Mucosa of rectum (tissue), 2 donors: Measurements from ENCODE around the gene UMOD.

ENCODE experiments used
- H3K27ac ChIP-seq, 2 donors: one replicate each; pipeline ENCODE4 v1.7.0; 2013; ENCODE audit warnings: inconsistent platforms in 2 of 2, low read depth in 2 of 2, low read length in 2 of 2
- H3K27me3 ChIP-seq, 2 donors: one replicate each; pipeline ENCODE4 v1.7.0; 2013; ENCODE audit warnings: low read length in 2 of 2; ENCODE audit not compliant: control insufficient read depth in 2 of 2, insufficient read depth in 2 of 2
- H3K36me3 ChIP-seq, 2 donors: one replicate each; pipeline ENCODE4 v1.7.0; 2013; ENCODE audit warnings: low read length in 2 of 2; ENCODE audit not compliant: control insufficient read depth in 2 of 2, insufficient read depth in 2 of 2
- H3K4me1 ChIP-seq, 2 donors: one replicate each; pipeline ENCODE4 v1.7.0; 2013; ENCODE audit warnings: low read length in 2 of 2, mild to moderate bottlenecking in 1 of 2; ENCODE audit not compliant: control insufficient read depth in 2 of 2, insufficient read depth in 2 of 2
- H3K4me3 ChIP-seq, 2 donors: one replicate each; pipeline ENCODE4 v1.7.0; 2013; ENCODE audit warnings: low read length in 2 of 2
- H3K9ac ChIP-seq, 2 donors: one replicate each; pipeline ENCODE4 v1.7.0; 2013; ENCODE audit warnings: low read length in 2 of 2, low read depth in 1 of 2, mild to moderate bottlenecking in 1 of 2
- H3K9me3 ChIP-seq, 2 donors: one replicate each; pipeline ENCODE4 v1.7.0; 2013; ENCODE audit warnings: low read length in 2 of 2; ENCODE audit not compliant: control insufficient read depth in 2 of 2
- donor health status: healthy.
- donor health status: Normal muscosa, but diverticular disease.

Gene UMOD

DNA sequence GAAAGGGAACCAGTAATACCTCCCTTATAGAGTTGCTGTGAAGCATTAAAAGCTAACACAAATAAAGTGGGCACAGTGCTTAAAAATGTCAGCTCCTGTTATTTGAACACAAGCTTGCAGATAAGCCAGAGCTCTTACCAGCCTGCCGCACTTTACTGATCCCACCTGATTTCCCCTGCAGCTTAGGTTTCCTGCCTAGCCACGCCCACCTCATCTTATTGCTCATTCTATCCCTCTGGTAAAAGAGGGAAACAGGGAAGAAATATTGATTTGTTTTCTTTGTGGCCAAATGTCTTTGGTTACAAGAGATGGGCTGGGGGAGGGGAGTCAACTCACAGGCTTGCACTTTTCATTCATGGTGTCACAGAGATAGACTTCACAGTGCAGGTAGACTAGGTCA, 15.6 kb downstream of the UMOD start:
- Histone ChIP-seq H3K36me3 (no peaks in the 10 kb centered on the region), H3K4me3 (no peak overlapping the region), H3K9me3 (no peaks in the 10 kb centered on the region), H3K27ac (no peak overlapping the region), H3K27me3 (no peaks in the 10 kb centered on the region), H3K9ac (no peak overlapping the region), H3K4me1 (no peaks in the 10 kb centered on the region)

GRCh38 chr16:20334396-20334795, 18.1 kb downstream of the UMOD start:
- Histone ChIP-seq H3K9ac (no peak overlapping the region), H3K27ac (no peak overlapping the region), H3K4me3 (no peak overlapping the region), H3K4me1 (no peaks in the 10 kb centered on the region), H3K9me3 (no peaks in the 10 kb centered on the region), H3K36me3 (no peaks in the 10 kb centered on the region), H3K27me3 (no peaks in the 10 kb centered on the region)

DNA sequence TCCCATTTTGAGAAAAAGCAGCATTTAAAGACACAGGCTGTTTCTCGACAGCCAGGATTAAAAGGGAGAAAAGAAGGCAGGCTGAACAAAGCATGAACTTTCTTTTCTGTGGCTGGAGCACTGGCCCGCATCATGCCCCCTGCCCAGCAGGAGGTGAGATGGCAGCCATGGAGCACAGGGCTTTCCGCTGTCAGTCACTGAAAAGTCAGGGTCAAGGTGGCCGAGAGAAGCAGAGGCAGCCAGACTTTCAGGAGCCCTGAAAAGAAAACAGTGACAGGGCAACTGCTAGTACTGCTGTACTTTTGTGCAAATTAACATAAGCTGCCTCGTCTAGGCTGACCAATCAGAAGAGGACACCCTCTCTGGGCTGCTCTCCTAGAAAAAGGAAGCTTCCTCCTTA, 19.4 kb downstream of the UMOD start:
- Histone ChIP-seq H3K27me3 (no peaks in the 10 kb centered on the region), H3K36me3 (no peaks in the 10 kb centered on the region), H3K9me3 (no peaks in the 10 kb centered on the region), H3K27ac (no peak overlapping the region), H3K4me3 (no peak overlapping the region), H3K9ac (no peak overlapping the region), H3K4me1 (no peaks in the 10 kb centered on the region)

- Histone ChIP-seq H3K9me3 (no peaks in the 10 kb centered on the region), H3K4me1 (no peaks in the 10 kb centered on the region), H3K27ac (no peak overlapping the region), H3K36me3 (no peaks in the 10 kb centered on the region), H3K27me3 (no peaks in the 10 kb centered on the region), H3K4me3 (no peak overlapping the region), H3K9ac (no peak overlapping the region)
Measured at GRCh38 chr16:20332411-20332810, 20.1 kb downstream of the UMOD start.

DNA sequence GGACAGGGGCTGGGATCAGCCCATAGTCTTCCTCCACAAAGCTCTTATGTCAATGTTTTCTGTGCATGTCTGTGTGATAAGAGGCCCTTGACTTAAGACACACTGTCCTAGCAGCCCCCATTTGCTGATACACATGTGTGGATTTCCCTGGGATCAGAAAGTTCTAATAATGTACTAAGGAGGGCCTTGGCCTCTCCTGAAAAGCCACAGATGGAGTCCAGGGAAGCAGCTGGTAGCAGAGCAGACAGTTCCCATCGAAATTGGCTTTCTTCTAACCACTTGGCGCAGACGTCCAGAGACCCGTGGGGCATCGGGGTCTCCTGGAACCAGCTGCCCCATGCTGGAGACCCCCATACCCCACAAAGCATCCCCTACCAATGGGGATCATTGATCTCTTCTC, 20.9 kb downstream of the UMOD start:
- no peak overlapping the region for H3K4me3 ChIP-seq

DNA sequence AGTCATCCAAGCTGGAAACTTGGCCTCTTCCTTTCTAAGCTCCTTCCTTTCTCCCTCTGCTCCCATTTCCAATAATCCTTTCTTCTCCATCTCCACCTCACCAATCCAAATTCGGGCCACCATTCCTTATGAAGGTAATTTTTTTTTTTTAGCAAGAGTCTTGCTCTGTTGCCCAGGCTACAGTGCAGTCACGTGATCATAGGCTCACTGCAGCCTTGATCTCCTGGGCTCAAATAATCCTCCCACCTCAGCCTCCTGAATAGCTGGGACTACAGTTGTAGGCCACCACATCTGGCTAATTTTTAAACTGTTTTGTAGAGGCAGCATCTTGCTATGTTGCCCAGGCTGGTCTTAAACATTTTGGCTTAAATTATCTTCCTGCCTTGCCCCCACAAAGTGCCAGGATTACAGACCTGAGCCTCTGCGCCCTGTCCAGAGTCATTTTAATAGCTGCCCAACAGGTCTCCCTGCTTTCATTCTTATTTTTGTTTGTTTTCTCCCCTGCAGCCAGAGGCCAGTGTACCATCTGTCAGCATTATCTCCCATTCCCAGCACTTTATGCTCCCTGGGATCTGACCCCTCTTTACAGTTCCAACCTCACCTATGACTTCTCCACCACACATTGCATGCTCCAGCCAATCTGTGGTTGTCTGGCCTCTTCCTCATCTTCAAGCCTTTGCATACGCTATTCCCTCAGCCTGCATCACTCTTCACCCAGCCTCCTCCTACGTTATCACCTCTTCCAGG, 22.9 kb downstream of the UMOD start:
- no peaks in the 10 kb centered on the region for H3K27me3 ChIP-seq
- peaks cover 2 to 3% of the 10 kb centered on the region in 2 donors for H3K4me1 ChIP-seq
- H3K4me3 ChIP-seq = no peak overlapping the region
- no peaks in the 10 kb centered on the region for H3K9me3 ChIP-seq
- no peak overlapping the region for H3K27ac ChIP-seq
- no peaks in the 10 kb centered on the region for H3K36me3 ChIP-seq
- H3K9ac ChIP-seq = no peak overlapping the region

More for the DNA sequence above, 20.9 kb downstream of the UMOD start:
- Histone ChIP-seq H3K9ac (no peak overlapping the region), H3K4me1 (peaks cover 0 to 2% of the 10 kb centered on the region in 2 donors), H3K27ac (no peak overlapping the region), H3K9me3 (no peaks in the 10 kb centered on the region), H3K36me3 (no peaks in the 10 kb centered on the region), H3K27me3 (no peaks in the 10 kb centered on the region)

DNA sequence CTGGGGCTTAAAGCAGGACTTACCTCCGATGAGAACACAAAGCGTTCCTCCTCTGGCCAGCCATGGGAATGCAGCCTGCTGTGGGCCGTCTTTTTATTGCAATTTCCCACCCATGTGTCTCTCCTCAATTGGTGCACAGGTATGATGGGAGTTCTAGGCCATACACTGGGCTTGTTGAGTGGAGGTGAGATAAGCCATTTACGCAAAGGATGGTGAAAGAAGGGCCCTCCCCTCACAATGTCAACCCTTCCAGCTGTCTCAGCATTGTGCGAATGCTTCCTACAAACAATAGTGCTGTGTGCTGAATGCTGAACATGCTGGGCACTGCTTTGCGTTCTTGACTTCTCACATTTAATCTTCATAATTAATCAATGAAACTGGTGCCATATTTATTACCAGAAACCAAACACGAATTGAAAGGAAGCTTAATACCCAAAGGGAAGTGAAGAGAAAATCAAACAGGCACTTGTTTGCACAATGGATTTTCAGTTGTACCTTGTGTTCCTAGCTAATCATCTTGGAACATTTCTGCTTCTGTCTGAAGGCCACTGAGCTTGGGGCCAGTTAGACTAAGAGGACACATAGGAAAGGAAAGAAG, 25.0 kb downstream of the UMOD start, which contains the start of gene GP2:
GP2 (minus strand) TSS at position 70 of the 598 bp plus-strand sequence. CDS start 1,082 bp downstream, outside the sequence.
- no peaks in the 10 kb centered on the region for H3K27me3 ChIP-seq
- peak within 1 kb of the TSS in 1 of 2 donors; percentile 11 for H3K27ac ChIP-seq
- H3K9ac ChIP-seq = no peak within 1 kb of the TSS
- H3K4me3 ChIP-seq = no peak within 1 kb of the TSS
- H3K4me1 ChIP-seq = peaks cover 2 to 3% of the 10 kb centered on the region in 2 donors
- H3K9me3 ChIP-seq = no peaks in the 10 kb centered on the region
- H3K36me3 ChIP-seq = no peaks in the 10 kb centered on the region

DNA sequence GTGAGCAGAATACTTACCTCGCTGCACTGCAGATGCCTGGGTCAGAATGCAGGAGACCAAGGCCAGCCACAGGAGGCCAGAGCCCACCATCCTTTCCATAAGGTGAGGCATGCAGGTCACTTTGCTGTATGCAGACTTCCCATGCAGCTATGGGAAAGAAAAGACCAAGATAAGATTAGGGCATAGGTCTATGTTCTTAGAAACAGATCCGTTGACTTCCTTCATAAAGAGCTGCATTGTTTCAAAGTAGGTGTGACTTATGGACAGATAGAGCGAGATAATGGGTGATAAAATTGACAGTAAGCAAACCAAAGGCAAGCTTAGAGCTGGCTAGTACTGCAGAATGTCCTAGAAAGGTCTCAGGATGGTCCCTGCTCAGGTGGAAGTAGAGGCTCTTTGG, 26.2 kb downstream of the UMOD start:
- H3K36me3 ChIP-seq = no peaks in the 10 kb centered on the region
- no peaks in the 10 kb centered on the region for H3K27me3 ChIP-seq
- H3K27ac ChIP-seq = peak overlapping the region; percentile 11 to 54
- H3K4me1 ChIP-seq = peaks cover 2 to 3% of the 10 kb centered on the region in 2 donors
- no peak overlapping the region for H3K4me3 ChIP-seq
- H3K9ac ChIP-seq = no peak overlapping the region
- H3K9me3 ChIP-seq = no peaks in the 10 kb centered on the region

GRCh38 chr16:20325005-20325404, 27.5 kb downstream of the UMOD start:
- H3K27me3 ChIP-seq = no peaks in the 10 kb centered on the region
- H3K9ac ChIP-seq = no peak overlapping the region
- H3K36me3 ChIP-seq = no peaks in the 10 kb centered on the region
- H3K9me3 ChIP-seq = no peaks in the 10 kb centered on the region
- H3K4me3 ChIP-seq = no peak overlapping the region
- peaks cover 2 to 3% of the 10 kb centered on the region in 2 donors for H3K4me1 ChIP-seq
- no peak overlapping the region for H3K27ac ChIP-seq

DNA sequence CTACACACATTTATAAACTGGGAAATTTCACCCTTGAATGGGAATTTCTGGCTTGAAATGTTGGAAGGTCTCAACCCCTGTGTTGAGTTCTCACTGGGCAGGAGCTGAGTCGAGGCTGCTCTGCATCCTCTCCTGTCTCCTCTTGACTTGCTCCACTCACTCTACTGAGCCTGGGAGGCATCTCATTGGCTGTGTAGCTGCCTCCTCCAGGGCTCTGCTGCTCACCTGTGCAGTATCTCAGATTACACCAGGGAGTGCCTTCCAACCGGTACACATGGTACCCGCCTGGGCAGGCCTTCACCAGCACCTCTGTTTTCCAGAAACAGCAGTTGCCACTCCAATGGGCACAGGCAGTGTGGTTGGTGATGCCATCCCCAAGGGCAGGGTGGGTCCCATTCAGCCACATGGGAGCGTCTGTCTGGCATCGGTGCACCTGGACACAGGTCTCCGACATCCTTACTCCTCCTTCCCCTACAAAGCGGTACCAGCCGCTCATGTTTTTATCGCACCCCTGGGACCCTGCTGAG, 28.9 kb downstream of the UMOD start:
- Histone ChIP-seq H3K9ac (no peak overlapping the region), H3K4me3 (no peak overlapping the region), H3K27ac (no peak overlapping the region), H3K9me3 (no peaks in the 10 kb centered on the region), H3K4me1 (peaks cover 2 to 3% of the 10 kb centered on the region in 2 donors), H3K36me3 (no peaks in the 10 kb centered on the region), H3K27me3 (no peaks in the 10 kb centered on the region)
